ENCODE results near the gene DNAJC12. TPM values are rescaled to one million over a fixed set of nuclear protein-coding genes. Genes with fewer than 3 reads are reported as not detected.

The DNAJC12 gene
- total and polyA plus RNA-seq, 8 donors = 8.7 to 35.5 (median 20.6) TPM

DNA sequence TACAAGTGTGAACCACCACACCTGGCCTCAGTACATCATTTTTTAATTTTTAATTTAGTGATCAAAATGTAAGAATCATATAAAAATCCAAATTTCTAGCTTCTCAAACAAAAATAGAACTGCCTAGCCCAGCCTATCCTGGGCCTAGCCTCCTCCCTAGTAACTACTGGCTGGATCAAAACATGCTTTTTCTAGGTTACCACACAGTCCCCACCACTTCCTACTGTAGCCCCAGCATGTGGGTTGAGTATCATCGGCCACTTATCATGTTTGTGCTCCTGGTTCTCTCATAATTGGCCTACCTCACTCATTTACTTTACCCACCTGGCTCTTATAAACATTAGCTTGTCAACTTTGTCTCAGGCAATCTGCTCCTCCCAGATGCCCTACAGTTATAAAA lies 52.9 kb downstream of the DNAJC12 start:
- Histone ChIP-seq H3K36me3 (no peaks in the 10 kb centered on the region), H3K27me3 (no peaks in the 10 kb centered on the region), H3K27ac (no peak overlapping the region), H3K9me3 (no peaks in the 10 kb centered on the region), H3K4me1 (no peaks in the 10 kb centered on the region), H3K4me3 (no peak overlapping the region)
- ATAC-seq (no peak), DNase-seq (no peak), FAIRE-seq (no peak)
- WGBS, 2 donors = 48 to 62% methylated on average over 1 of the region's 1 CpG
- TF ChIP-seq, protein P1, sequence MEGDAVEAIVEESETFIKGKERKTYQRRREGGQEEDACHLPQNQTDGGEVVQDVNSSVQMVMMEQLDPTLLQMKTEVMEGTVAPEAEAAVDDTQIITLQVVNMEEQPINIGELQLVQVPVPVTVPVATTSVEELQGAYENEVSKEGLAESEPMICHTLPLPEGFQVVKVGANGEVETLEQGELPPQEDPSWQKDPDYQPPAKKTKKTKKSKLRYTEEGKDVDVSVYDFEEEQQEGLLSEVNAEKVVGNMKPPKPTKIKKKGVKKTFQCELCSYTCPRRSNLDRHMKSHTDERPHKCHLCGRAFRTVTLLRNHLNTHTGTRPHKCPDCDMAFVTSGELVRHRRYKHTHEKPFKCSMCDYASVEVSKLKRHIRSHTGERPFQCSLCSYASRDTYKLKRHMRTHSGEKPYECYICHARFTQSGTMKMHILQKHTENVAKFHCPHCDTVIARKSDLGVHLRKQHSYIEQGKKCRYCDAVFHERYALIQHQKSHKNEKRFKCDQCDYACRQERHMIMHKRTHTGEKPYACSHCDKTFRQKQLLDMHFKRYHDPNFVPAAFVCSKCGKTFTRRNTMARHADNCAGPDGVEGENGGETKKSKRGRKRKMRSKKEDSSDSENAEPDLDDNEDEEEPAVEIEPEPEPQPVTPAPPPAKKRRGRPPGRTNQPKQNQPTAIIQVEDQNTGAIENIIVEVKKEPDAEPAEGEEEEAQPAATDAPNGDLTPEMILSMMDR (IDR thresholded peaks at IDR 0.05) = no peak
- intact Hi-C loops (cut with DNase I) = loop anchor here in 1 of 3 donors (10.0 kb wide), 1 partner anchor 100 kb away; no protein-coding TSS in a partner anchor

DNA sequence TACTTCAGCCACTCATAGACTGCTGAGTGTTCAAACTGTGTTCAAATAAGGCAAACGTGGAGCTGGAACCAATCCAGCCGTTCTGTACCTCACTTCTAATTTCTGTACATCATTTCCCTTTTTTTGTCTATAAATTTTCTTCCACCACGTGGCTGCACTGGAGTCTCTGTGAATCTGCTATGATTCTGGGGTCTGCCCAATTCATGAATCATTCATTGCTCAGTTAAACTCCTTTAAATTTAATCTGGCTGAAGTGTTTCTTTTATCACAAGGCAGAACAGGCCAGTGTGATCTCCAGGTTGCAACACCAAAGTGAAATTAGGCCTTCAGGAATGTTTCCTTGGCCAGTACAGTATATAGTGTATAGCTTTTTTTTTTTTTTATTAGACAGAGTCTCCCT lies 53.5 kb downstream of the DNAJC12 start:
- H3K27me3 ChIP-seq = no peaks in the 10 kb centered on the region
- H3K4me3 ChIP-seq = no peak overlapping the region
- no peaks in the 10 kb centered on the region for H3K4me1 ChIP-seq
- DNase-seq (no peak), FAIRE-seq (no peak), ATAC-seq (no peak)
- intact Hi-C loops (cut with DNase I) = loop anchor here in 2 of 3 donors (5.0 to 10.0 kb wide), 2 partner anchors 87 to 100 kb away; partner anchors contain the start of gene CTNNA3 (in 1 of the 2)
- TF ChIP-seq, protein P1 (IDR thresholded peaks at IDR 0.05) = no peak
- no peak overlapping the region for H3K27ac ChIP-seq
- no peaks in the 10 kb centered on the region for H3K36me3 ChIP-seq
- no peaks in the 10 kb centered on the region for H3K9me3 ChIP-seq
- 26 to 32% methylated on average over 3 of the region's 3 CpGs for WGBS, 2 donors

- H3K9me3 ChIP-seq = no peaks in the 10 kb centered on the region
- FAIRE-seq (no peak), ATAC-seq (no peak), DNase-seq (no peak)
- H3K36me3 ChIP-seq = no peaks in the 10 kb centered on the region
- no peaks in the 10 kb centered on the region for H3K27me3 ChIP-seq
- no peaks in the 10 kb centered on the region for H3K4me1 ChIP-seq
- WGBS, 2 donors = 75 to 76% methylated on average over 5 of the region's 5 CpGs
- TF ChIP-seq, protein P1 (IDR thresholded peaks at IDR 0.05) = no peak
- H3K27ac ChIP-seq = no peak overlapping the region
- no peak overlapping the region for H3K4me3 ChIP-seq
- intact Hi-C loops (cut with DNase I) = loop anchor here in 2 of 3 donors (5.0 to 10.0 kb wide), 2 partner anchors 86 to 99 kb away; partner anchors contain the start of gene CTNNA3 (in 1 of the 2)
Measured at GRCh38 chr10:67783606-67784294, 54.2 kb downstream of the DNAJC12 start.

DNA sequence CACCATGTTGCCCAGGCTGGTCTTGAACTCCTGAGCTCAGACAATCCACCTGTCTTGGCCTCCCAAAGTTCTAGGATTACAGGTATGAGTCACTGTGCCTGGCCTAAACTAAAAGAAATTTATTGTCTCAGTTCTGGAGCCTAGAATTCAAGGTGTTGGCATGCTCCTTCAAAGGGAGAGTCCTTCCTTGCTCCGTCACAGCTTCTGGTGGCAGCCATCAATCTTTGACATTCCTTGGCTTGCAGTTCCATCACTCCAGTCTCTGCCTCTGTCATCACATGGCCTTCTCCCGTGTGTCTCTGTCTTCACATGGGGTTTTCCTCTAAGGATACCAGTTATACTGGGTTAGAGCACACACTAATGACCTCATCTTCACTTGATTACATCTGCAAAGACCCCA lies 55.5 kb downstream of the DNAJC12 start:
- Histone ChIP-seq H3K27ac (no peak overlapping the region), H3K4me1 (no peaks in the 10 kb centered on the region), H3K27me3 (no peaks in the 10 kb centered on the region), H3K4me3 (no peak overlapping the region), H3K9me3 (no peaks in the 10 kb centered on the region), H3K36me3 (no peaks in the 10 kb centered on the region)
- ATAC-seq (no peak), FAIRE-seq (no peak), DNase-seq (no peak)
- TF ChIP-seq, protein P1 (IDR thresholded peaks at IDR 0.05) = no peak
- 55 to 68% methylated on average over 2 of the region's 2 CpGs for WGBS, 2 donors
- intact Hi-C loops (cut with DNase I) = loop anchor here in 2 of 3 donors (5.0 to 10.0 kb wide), 2 partner anchors 85 to 98 kb away; partner anchors contain the start of gene CTNNA3 (in 1 of the 2)

Measured in pancreas (tissue), 10 donors.